Activated CD4-positive, CD25-positive, alpha-beta regulatory T cell treated with anti-CD3 and anti-CD28 coated beads, Interleukin-2, amount 50 U/mL, for 16 hours (primary cell): ENCODE data around the gene STRAP.
A peak's percentile ranks its signal among the peaks of the same experiment; 100 is the strongest.

Experiments
- DNase-seq: peaks from one replicate; pipeline ENCODE4 v3.0.0-alpha.2; 2020; ENCODE audit warnings: low read depth, low spot score

Gene STRAP, protein sequence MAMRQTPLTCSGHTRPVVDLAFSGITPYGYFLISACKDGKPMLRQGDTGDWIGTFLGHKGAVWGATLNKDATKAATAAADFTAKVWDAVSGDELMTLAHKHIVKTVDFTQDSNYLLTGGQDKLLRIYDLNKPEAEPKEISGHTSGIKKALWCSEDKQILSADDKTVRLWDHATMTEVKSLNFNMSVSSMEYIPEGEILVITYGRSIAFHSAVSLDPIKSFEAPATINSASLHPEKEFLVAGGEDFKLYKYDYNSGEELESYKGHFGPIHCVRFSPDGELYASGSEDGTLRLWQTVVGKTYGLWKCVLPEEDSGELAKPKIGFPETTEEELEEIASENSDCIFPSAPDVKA

GRCh38 chr12:15882118-15882971 lies at the start of gene STRAP:
STRAP (plus strand) TSS chr12:15882387; CDS start chr12:15882708, 321 bp downstream.
- DNase-seq, result peak; percentile 92

- no peak for DNase-seq
Measured at GRCh38 chr12:15834575-15834974, 47.6 kb upstream of the STRAP start.

DNA sequence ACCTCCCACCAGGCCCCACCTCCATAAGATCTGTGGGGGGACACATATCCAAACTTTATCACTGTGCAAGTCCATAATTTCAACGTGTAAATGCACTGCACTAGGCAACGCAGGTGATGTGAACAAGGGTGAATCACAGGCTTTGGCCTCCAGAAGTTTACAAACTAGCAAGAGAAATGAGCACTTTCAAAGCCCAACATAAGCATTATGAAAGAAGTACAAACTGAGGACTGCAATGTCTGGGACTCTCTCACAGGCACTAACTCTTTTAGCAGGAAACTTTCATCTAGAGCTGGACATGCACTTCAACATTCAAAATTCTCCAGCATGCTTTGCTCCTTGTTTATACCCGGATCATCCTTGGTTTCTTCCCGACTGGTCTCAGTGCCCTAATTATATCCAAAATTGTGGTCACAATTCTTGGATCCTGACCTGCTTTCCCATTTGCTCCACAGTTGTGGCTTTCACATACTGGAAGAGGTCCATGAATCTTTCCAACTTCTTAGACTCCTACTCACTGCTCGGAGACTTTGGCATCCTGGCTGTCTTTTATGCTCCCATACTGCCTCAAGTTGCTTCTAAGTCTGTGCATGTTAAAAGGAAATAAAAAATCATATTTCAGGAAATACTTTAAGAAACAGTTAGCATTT lies 44.9 kb upstream of the STRAP start:
- no peak for DNase-seq

DNA sequence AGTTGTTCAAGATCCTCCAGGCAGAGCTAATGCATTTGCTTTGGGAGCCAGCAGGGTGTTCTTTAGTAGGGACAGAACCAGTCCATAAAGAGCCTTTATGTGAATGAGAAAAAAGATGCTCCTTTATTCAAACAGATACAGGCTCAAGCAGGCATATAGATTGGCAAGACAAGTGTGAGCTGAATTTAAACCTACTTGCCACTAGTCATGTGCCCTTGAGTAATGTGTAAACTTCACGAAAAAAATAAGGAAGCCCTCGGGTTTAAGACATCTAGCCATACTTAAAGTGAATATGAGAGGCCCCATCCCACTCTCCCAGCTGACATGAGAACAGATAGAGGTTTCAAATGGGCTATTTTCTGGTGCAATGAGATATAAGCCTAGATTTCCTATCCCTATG lies 43.1 kb upstream of the STRAP start:
- no peak for DNase-seq

DNA sequence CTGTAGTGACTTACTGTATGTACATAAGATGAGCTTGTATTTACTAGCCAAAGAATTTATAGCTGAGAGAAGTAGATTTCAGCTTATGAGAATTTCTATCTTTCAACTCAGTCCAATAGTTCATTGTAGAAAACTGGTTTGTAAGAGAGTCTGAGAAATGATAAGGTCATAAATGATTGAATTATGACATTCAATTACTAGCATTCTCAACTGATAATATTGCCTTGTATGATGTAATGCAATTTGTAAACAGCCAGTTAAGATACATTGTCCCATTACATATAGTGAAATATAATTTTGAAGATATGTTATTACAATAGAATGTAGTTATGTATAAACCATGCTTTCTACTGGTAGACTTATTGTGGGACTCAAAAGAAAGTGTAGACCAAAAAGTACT lies 42.5 kb upstream of the STRAP start:
- DNase-seq, result no peak

GRCh38 chr12:15842108-15842507 lies 40.1 kb upstream of the STRAP start:
- no peak for DNase-seq

DNA sequence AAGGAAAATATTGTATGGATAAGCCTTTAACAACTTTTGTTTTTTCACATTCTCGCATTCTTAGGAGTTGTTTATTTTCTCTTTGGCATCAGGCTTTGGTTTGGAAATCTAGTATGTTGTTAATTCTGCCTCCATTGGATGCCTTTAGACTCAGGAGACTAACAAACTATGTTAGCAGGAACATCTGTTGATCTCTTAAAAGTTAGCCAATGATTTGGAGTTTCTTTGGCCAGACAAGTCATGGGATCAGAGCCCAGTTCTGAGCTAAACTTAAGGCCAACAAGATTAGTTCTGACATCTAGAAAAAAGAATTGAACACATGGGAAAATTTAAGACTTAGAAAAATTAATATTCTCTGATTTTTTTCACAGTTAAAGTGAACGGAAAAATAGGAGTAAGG lies 35.3 kb upstream of the STRAP start:
- no peak for DNase-seq

DNA sequence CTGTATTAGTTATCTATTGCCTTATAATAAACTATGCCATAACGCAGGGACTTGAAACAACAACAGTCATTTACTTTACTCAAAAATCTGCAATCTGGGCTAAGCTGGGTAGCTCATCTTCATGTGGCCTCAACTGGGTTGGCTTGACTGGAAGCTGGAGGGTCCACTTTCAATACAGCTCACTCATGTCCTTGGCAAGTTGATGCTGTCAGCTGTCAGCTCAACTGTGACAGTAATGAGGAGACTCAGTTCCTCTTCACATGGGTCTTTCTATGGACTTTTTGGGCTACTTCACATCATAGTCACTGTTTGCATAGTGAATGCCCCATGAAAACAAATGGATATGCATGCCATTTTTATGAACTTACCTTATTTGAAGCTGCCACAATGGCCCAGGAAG lies 33.6 kb upstream of the STRAP start:
- DNase-seq, result no peak

- DNase-seq, result no peak
Measured at GRCh38 chr12:15851045-15851620, 31.1 kb upstream of the STRAP start.

GRCh38 chr12:15851919-15852318 lies 30.3 kb upstream of the STRAP start:
- DNase-seq, result no peak

DNA sequence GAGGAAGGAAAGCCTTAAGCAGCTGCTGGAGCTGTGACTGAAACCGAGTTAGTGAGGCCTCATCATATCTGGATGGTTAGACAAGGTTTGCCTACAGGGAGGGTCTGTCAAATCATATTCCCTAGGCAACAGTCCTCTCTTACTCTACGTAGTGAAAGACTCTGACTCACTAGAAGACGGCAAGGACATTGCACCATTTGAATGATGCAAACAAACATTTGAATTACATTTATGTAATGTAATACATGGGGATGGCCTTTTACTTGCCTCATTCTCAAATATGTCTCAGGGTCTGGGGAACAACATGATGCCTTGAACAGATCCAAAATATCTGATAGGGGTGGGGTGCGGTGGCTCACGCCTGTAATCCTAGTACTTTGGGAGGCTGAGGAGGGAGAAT lies 29.8 kb upstream of the STRAP start:
- no peak for DNase-seq

DNA sequence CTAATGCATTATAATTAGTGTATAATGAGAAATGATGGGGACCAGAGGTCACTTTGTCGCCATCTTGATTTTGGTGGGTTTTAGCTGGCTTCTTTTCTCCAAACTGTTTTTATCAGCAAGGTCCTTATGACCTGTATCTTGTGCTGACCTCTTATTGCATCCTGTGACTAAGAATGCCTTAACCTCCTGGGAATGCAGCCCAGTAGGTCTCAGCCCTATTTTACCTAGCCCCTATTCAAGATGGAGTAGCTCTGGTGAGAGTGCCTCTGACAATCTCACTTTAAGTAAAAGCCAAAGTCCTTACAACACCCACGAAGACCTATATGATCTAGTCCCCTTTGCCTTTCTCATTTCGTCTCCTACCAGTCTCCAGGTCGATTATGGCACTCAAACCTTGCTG lies 28.3 kb upstream of the STRAP start:
- DNase-seq, result no peak

- DNase-seq, result no peak
Measured at GRCh38 chr12:15854916-15855315, 27.3 kb upstream of the STRAP start.

- DNase-seq, result no peak
Measured at GRCh38 chr12:15855646-15856045, 26.5 kb upstream of the STRAP start.

DNA sequence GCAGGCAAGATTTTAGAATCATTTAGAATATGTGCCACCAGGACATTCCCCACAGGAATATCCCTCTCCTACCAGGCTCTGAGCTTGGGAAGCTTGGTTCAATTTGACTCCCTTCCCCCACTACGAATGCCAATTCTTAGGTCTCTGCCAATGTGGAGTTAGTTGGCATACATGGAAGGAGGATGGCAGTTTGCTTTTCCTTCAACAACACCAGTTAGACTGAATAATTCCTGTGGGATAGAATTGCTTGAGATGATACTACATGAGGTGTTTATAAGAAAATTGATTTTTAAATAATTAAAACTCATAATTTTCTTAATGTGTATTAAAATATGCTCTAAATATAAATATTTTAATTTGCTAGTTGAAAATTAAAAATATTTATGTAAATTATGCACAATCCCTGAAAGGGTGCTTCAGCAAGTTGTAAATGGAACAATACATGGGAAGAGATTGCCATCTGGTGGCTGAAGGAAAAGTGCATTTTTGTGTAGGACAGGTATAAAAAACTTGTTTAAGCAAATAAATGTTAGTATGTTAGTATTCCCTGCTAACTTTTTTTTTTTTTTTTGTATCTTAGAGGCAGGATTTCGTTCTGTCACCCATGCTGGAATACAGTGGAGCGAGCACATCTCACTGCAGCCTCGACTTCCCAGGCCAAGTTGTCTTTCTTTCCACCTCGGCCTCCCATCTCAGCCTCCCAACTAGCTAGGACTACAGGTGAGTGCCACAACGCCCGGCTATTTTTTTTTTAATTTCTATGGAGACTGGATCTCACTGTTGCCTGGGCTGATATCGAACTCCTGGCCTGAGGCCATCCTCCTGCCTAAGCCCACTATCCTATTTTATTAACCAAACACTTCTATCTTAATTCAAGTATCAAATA lies 25.8 kb upstream of the STRAP start:
- peak; percentile 14 for DNase-seq

GRCh38 chr12:15858353-15858752 lies 23.8 kb upstream of the STRAP start:
- DNase-seq, result no peak

DNA sequence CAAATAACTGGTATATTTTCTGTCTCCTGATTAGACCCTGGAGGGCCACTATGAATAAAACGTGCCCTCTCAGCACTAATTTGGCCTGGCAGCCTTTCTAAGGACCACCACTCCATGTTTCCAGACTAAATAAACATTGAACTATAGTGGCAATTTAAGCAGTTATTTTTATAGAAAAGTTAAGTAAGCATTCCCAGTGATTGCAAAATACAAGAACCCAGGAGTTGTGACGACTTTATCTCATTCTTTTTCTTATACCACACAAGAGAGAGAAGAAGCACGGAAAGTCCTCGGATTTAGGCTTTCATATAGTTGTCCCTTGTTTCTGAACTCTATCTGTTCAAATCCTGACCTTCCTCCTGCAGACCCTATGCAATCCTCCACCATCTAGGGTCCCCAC lies 23.1 kb upstream of the STRAP start:
- no peak for DNase-seq

DNA sequence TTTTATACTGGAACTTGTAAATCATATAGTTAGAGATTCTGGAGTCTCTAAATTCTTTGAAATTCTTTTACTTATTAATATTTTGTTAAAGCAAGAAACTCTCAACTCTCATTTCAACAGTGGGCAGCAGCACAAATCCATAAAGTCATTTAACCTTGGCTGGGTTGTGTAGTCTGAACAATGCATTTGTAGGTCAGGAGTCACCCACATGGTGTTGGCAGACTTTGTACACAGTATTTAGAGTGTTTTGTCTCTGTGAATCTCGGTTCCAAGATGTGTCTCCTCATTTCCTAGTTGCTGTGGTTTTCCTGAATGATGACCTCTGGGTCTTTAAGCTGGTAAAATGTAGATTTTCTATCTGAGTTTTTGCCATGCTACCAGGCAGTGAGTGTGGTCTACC lies 20.8 kb upstream of the STRAP start:
- no peak for DNase-seq

DNA sequence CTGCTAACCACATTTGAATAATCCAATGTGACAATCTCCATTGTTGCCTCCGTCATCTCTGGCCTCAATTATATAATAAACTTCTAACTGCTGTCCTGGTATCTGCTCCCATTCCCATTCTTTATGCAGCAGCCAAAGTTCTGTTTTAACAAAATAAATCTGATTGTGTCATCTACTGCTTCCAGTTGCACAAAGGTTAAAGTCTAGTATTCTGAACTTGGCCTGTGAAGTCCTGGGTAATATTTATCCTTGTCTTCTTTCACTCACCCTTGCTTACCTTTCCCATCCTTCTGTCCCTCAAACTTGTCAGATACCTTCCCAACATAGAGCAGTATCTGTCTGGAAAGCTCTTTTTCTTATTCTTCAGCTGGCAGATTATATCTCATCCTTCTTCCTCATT lies 19.3 kb upstream of the STRAP start:
- no peak for DNase-seq

DNA sequence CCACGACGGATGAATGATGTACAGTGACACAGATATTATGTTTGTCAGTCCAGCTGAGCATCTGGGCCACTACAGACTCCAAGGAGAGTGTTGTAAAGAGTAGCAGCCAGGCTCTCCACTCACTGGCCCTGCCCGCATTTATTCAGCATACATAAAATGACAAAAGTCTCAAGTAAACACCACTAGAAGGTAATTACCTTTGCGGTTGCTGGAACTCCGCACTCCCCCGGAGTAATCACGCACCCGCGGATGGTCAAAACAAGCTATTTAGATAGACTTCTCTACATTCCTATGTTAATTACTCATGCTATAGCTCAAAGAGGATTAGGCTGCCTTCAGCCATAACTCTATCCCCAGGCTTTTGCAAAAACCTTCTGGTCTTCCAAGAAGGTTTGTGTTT lies 18.8 kb upstream of the STRAP start:
- no peak for DNase-seq

- no peak for DNase-seq
Measured at GRCh38 chr12:15863984-15864383, 18.2 kb upstream of the STRAP start.
